ENCODE results near the gene KCNG2. TPM values are rescaled to one million over a fixed set of nuclear protein-coding genes. Genes with fewer than 3 reads are reported as not detected.
A peak's percentile ranks its signal among the peaks of the same experiment; 100 is the strongest.

KCNG2 gene
- polyA plus RNA-seq, 1 donor from 2014 or later: not detected

- no peaks in the 10 kb centered on the region for H3K79me2 ChIP-seq (replicated peaks; ENCODE audit: insufficient read depth, low read length)
- no peaks in the 10 kb centered on the region for H3K9me2 ChIP-seq (ENCODE audit: insufficient read depth, low read length)
- H3K4me2 ChIP-seq (ENCODE audit: low read length): no peak overlapping the region
- no peak for TF ChIP-seq SMC3 (conservative IDR thresholded peaks at IDR 0.05; ENCODE audit: poor library complexity)
- TF ChIP-seq RAD21 (conservative IDR thresholded peaks at IDR 0.05): no peak
- peak; percentile 86 for TF ChIP-seq POLR2AphosphoS5 (IDR thresholded peaks at IDR 0.05)
- no peak for TF ChIP-seq REST (IDR thresholded peaks at IDR 0.05; ENCODE audit: borderline replicate concordance)
- TF ChIP-seq EP300 (conservative IDR thresholded peaks at IDR 0.05; ENCODE audit: poor library complexity, severe bottlenecking): peak; percentile 91
- no peak for TF ChIP-seq TAF1 (IDR thresholded peaks at IDR 0.05; ENCODE audit: low read depth)
- TF ChIP-seq EZH2 (IDR thresholded peaks at IDR 0.05; ENCODE audit: borderline replicate concordance, insufficient read depth, low read length, poor library complexity, severe bottlenecking): no peak
- H3K27me3 ChIP-seq (ENCODE audit: insufficient read depth, low read depth, low read length): no peaks in the 10 kb centered on the region
- H2AFZ ChIP-seq (ENCODE audit: low read depth, low read length): no peak overlapping the region
- no peaks in the 10 kb centered on the region for H3K9me3 ChIP-seq (ENCODE audit: low read length)
- H4K20me1 ChIP-seq (ENCODE audit: insufficient read depth): no peaks in the 10 kb centered on the region
- no peaks in the 10 kb centered on the region for H3K36me3 ChIP-seq (ENCODE audit: insufficient read depth, low read length)
- H3K9ac ChIP-seq (ENCODE audit: low read length): no peak overlapping the region
- no peak overlapping the region for H3K27ac ChIP-seq (ENCODE audit: low read length)
- H3K4me3 ChIP-seq (ENCODE audit: low read length): no peak overlapping the region
- no peaks in the 10 kb centered on the region for H3F3A ChIP-seq (ENCODE audit: insufficient read depth, low read length, poor library complexity, severe bottlenecking)
Observed at GRCh38 chr18:79816981-79817606, 19.4 kb downstream of the KCNG2 start.

GRCh38 chr18:79817607-79817998 lies 19.9 kb downstream of the KCNG2 start:
- H3F3A ChIP-seq (ENCODE audit: insufficient read depth, low read length, poor library complexity, severe bottlenecking): no peaks in the 10 kb centered on the region
- no peak for TF ChIP-seq EZH2 (IDR thresholded peaks at IDR 0.05; ENCODE audit: borderline replicate concordance, insufficient read depth, low read length, poor library complexity, severe bottlenecking)
- no peak for TF ChIP-seq SMC3 (conservative IDR thresholded peaks at IDR 0.05; ENCODE audit: poor library complexity)
- no peak for TF ChIP-seq RAD21 (conservative IDR thresholded peaks at IDR 0.05)
- no peak for TF ChIP-seq REST (IDR thresholded peaks at IDR 0.05; ENCODE audit: borderline replicate concordance)
- no peak for TF ChIP-seq EP300 (conservative IDR thresholded peaks at IDR 0.05; ENCODE audit: poor library complexity, severe bottlenecking)
- TF ChIP-seq CTCF (IDR thresholded peaks at IDR 0.05; ENCODE audit: poor library complexity, severe bottlenecking): no peak
- TF ChIP-seq TAF1 (IDR thresholded peaks at IDR 0.05; ENCODE audit: low read depth): no peak
- no peak for TF ChIP-seq POLR2AphosphoS5 (IDR thresholded peaks at IDR 0.05)
- TF ChIP-seq MXI1 (conservative IDR thresholded peaks at IDR 0.05; ENCODE audit: poor library complexity, severe bottlenecking): no peak
- H3K9ac ChIP-seq (ENCODE audit: low read length): no peak overlapping the region
- no peak overlapping the region for H3K4me2 ChIP-seq (ENCODE audit: low read length)
- H3K79me2 ChIP-seq (replicated peaks; ENCODE audit: insufficient read depth, low read length): no peaks in the 10 kb centered on the region
- no peaks in the 10 kb centered on the region for H4K20me1 ChIP-seq (ENCODE audit: insufficient read depth)
- no peak overlapping the region for H2AFZ ChIP-seq (ENCODE audit: low read depth, low read length)
- no peak overlapping the region for H3K27ac ChIP-seq (ENCODE audit: low read length)
- no peaks in the 10 kb centered on the region for H3K9me2 ChIP-seq (ENCODE audit: insufficient read depth, low read length)
- H3K36me3 ChIP-seq (ENCODE audit: insufficient read depth, low read length): no peaks in the 10 kb centered on the region
- no peaks in the 10 kb centered on the region for H3K9me3 ChIP-seq (ENCODE audit: low read length)
- no peak overlapping the region for H3K4me3 ChIP-seq (ENCODE audit: low read length)
- H3K27me3 ChIP-seq (ENCODE audit: insufficient read depth, low read depth, low read length): no peaks in the 10 kb centered on the region
